ENCODE data around the gene BCKDK.

DNA sequence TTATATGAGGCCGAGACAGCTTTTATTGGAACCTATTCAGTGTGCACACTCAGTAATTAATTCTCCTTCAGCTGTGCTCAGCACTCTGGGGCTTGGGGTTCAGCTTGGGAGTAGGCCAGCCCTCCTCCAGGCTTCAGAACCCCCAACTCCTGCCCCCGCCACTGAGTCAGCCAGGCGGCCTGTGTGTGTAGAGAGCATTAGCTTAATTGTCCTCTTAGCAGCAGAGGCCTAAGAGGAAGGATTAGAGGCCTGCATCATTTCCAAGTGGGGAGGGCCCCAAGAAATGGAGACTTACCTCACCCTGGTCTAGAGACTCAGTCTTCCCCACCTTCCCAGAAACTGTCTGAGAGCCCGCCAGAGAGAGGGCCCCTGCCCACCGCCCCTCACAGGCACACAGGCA lies 20.2 kb upstream of the BCKDK start:
- TF ChIP-seq, protein P1, sequence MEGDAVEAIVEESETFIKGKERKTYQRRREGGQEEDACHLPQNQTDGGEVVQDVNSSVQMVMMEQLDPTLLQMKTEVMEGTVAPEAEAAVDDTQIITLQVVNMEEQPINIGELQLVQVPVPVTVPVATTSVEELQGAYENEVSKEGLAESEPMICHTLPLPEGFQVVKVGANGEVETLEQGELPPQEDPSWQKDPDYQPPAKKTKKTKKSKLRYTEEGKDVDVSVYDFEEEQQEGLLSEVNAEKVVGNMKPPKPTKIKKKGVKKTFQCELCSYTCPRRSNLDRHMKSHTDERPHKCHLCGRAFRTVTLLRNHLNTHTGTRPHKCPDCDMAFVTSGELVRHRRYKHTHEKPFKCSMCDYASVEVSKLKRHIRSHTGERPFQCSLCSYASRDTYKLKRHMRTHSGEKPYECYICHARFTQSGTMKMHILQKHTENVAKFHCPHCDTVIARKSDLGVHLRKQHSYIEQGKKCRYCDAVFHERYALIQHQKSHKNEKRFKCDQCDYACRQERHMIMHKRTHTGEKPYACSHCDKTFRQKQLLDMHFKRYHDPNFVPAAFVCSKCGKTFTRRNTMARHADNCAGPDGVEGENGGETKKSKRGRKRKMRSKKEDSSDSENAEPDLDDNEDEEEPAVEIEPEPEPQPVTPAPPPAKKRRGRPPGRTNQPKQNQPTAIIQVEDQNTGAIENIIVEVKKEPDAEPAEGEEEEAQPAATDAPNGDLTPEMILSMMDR (IDR thresholded peaks at IDR 0.05; ENCODE audit: extremely low read depth in 1 of 2, insufficient read depth in 1 of 2, low read depth in 1 of 2, low read length in 2 of 2): no peak
- TF ChIP-seq POLR2A (IDR thresholded peaks at IDR 0.05; ENCODE audit: low read depth, low read length) (no peak), EZH2 (IDR thresholded peaks at IDR 0.05; ENCODE audit: borderline replicate concordance, low read depth, low read length, severe bottlenecking) (no peak), JUN (IDR thresholded peaks at IDR 0.05; ENCODE audit: borderline replicate concordance, insufficient read depth, insufficient read length, low read depth) (no peak)

All from endothelial cell of umbilical vein (primary cell).